ENCODE results near the gene G0S2.

The G0S2 gene

DNA sequence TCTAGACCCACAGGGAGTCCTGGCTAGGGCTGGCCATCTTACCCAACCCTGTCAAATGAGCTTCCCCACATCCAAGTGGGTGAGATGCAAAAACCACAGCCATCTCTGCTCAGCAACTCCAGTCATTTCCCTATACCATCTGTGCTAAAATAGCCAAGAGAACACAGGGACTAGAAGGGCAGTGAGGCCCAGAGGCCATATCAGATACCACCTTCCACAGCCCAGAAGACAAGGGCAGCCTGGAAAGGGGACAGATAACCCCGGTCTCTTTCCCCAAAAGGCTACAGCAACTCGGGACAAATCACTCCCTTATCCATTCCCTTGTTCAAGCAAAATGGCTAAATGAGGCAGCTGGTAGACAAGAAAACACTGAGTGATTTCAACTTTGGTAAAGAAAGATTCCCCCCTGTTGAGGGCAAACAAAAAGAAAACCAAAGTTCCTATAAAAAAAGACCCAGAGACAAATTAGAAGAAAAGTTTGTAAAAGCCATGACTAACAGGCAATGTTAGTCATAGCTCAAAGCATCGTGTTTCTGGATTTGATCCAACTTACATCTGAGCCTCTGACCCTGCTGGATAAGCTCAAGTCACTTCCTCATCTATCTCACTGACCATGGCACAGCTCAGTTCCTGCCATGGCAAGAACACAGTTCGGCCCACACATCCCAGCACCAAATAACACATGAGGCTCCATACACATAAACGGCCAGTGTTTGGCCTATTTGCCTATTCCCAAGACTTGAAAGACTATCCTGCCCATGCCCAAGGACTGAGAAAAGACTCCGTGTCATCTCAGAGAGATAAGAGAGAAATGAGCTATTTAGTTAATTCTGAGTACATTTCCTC lies 26.1 kb upstream of the G0S2 start:
- DNase-seq (ENCODE audit: low read depth) = peak; percentile 98

DNA sequence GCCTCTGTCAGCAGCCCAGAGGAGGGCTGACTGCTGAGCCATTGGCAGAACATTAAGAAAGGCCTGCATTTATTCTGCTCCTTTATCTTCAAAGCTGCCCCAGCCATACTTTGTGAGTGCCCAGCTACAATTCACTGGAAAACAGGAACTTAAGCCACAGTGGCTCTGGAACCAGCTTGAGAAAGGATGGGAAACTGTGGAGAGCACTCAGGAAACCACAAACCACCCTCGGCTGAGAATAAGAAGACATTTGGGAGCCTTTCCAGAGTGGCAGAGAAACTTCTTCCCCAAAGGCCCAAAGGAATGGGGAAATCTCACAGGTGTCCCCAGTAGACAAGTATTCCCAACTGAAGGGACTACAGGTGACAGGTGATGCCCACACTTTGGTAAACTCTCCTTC lies 24.8 kb upstream of the G0S2 start:
- DNase-seq (ENCODE audit: low read depth) = peak; percentile 45

DNA sequence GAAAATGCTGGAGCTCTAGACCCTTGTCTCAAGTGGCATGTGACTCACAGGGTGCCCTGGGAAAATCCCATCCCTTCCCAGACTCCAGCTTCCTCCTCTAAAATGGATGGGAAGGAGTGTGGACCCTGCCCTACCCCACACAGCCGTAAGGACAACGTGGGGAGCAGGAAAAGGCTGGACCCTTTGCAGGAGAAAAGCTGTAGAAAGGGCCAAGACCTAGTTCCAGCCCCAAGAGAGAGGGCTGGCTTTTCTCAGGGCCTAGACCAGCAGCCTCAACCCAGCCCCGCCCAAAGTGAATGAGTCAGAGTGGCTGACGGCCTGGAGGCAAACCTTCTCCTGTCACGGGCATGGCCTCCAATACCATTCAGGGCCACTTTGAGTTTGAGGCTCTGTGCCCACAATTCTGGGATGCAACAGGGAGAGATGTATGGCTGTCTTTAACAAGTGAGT lies 24.0 kb upstream of the G0S2 start:
- peak; percentile 94 for DNase-seq (ENCODE audit: low read depth)

DNA sequence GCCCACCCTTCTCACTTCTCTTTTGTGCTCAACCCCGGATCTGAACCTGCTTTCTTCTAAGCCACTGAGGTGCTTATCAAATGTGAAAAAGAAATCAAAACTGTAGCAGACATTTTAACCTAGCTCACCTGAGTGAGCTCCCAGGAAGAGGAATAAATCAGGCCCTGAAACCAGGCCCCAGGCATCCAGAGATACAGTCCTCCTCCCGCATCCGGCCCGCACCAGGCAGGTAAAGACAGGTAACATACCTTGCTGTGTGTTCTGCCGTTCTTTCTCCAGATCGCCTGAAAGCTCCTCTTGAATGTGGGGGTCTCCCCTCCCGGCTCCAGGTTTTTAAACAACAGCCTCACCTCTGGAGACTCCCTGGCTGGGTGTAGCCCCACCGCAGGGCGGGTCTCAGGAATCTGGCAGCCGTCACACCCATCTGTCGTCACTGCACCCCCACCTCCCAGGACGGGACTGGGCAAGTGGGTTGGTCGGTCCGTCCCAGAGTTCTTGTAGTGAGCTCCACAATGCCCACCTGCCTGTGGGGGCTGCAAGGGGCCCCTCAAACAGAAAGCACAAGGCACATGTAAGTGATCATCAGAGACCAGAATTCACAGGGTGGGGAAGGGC lies 23.0 kb upstream of the G0S2 start, which contains the start of gene LAMB3:
Gene LAMB3 (minus strand): TSS at position 305 of the 615 bp plus-strand sequence. CDS start 1,481 bp downstream, outside the sequence.
- DNase-seq (ENCODE audit: low read depth) = no peak

DNA sequence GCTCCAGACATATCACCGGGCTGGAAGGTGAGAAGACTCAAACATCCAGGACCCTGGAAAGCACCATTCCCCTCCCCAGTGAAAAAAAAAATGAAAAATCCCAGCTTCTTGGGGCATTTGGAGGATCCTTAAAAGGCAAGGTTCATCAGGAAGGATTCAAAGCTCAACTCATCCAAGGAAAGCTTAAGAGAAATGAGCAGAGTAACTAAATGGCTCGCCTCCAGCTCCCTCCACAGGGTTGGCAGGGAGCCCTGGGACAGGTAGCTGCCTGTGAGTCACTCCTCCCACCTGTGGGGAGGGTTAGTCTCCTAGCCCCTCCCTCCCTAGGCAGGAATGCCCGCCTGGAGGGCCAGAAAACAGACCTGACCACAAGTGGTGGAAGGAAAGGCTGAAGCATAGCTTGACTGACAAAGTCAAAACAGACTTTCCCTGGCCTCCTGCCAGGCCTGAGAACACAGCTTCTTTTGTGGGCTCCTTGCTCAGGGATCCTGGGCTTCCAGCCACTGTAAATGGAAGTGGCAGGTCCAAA lies 22.3 kb upstream of the G0S2 start:
- DNase-seq (ENCODE audit: low read depth) = peak; percentile 74

DNA sequence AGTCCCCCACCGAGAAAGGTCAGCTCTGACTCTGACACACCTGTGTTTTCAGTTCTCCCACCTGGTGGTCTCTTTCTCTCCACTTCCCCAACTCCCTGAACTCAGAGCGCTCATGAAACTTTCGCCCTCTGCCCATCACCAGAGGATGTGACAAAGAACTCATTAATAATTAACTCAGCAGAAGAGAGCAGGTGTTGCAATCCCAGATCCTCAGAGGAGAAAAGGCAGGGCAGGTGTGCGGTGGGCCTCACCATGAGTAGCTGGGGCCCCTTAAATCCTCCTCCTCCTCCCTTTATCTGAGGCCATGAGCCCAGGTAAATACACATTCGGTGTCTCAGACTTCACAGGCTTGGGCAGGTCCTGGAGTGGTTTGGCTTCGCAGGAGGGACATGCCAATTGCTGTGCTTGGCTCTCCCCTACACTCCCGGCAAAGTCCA lies 21.3 kb upstream of the G0S2 start:
- no peak for DNase-seq (ENCODE audit: low read depth)

DNA sequence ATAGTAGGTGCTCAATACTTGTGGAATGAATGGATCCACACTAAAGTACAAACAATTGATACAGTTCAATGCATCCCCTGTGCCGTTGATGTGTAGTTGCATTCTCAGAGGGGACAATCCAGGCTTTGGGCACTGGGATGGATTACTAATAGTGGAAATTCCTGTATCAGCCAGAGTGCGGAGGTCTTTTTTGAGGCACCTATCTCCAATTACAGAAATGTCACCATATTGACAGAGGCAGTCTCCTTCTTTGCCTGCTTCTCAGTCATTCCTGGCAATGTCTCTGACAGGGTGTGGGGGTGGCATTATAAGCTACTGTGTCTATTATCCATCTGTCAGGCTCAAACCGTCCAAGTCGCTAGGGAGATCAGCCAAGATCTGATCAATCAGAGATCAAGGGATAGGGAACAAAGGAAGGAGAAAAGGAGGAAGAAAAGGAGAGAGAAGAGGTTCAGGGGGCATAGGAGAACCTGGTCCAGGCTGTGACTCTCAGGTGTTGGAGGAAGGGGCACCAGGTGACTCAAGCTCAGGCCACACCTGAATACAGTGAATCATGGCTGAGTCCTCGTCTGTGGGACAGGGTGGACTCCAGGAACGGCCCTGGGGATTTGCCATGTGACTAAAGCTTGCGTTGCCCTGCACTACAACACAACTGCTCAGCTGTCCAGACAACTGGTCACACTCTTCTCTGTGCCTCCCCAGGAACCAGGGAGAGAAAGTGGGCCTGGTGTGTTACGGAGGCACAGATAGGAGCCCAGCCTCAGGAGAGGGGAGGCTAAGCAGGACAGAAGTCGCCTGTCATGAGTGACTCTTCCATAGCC lies 19.6 kb upstream of the G0S2 start:
- peak; percentile 54 for DNase-seq (ENCODE audit: low read depth)

DNA sequence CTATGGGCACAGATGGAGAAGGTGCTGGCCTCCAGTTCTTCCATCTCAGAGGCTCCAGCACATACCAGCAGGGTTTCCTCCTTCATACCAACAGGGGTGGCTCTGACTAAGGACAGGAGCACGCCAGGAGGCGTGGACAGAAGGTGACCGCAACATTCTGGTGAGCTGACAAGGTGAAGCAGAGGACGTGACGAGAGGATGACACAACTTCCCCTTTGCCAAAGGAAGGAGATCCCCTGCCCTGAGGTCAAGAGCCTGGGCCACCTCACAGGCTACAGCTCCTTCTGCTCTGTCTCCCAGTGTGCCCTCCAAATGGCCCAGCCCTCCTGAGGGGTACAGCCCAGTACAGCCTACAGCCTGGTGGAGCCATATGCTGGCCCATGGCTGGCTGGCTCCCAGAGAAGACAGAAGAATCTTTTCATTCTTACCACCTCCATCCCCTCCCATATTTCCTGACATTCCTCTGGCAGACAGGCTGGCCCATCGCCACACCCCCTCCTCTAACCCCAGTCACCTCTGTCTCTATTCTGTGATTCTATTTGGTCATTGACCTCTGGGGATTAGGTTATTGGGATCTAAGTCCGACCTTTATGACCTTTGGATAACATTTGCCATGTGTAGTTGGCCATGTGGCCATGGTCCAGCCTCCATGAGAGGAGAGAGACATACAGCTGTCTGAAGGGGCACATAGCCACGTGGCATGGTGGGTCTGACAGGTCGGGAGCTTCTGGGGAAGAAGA lies 17.9 kb upstream of the G0S2 start:
- peak; percentile 96 for DNase-seq (ENCODE audit: low read depth)

DNA sequence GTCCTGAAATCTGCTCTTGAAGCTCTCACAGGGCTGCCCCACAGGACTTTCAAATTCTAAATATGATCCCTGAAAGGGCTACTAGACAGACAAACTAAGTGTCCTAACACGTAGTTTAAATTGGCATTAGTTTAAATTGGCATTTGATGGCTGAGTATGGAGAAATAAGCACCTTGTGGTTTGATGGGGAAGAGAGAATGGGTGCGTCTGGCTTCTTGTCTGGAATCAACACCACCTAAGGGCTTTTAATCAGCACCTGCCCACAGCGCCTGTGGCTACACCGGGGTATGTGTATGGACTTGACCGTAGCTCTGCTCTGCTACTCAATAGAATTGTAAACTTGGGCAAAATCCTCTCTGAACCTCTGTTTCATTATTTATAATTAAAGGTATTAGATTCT lies 17.3 kb upstream of the G0S2 start:
- no peak for DNase-seq (ENCODE audit: low read depth)

DNA sequence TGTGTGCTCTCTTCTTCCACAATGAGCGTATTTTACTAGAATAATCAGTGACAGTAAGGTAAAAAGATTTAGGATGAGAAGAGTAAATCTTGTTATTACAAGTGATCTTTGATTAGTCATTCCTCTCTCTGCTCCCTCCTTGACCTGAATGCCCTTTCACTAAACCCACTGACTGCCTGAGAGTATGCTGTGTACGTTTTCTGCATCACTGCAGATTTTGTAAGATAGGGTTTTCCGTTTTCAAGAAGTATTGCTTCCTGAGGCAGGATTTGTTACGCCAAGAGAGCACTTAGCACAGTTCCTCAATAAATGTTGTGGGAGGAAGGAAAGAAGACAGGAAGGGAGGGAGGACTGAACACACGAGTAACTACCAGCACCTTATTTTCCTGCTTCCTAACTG lies 15.3 kb upstream of the G0S2 start:
- peak; percentile 85 for DNase-seq (ENCODE audit: low read depth)

DNA sequence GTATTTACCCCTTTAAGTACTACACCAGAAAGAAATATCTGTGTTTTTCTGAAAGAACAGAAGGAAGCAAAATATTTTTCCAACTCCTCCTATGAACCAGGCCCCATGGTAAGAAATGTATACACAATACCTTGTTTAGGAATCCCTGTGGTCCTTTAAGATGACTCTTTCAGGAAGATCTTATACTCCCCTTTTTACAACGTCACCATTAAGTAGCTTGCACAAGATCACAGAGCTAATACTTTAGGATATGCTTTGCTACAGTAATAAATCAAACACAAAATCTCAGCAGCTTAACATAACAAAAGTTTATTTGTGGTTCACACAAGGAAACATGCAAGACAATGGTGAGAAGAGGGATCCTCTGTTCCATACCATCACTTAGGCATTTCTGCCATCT lies 14.1 kb upstream of the G0S2 start:
- DNase-seq (ENCODE audit: low read depth) = no peak

DNA sequence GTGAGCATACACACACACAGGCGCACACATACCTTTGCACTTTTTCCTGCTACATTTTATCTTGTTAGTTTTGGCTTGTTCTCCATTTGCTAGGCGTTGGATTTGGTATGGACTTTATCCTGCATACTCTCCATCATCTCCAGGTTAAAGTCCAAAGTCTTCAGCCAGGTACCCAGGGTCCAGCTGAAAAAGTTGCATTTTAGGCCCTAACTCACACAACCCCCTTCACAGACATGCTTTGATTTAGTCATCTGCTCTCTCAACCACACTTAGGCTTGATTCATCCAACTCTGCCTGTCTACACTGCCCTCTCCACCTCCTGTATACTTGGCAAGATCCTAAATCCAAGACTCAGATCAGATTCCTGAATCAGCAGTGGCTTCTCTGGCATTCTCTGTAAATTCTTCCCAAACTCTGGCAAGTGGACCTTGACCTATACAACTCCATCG lies 12.3 kb upstream of the G0S2 start:
- peak; percentile 59 for DNase-seq (ENCODE audit: low read depth)

DNA sequence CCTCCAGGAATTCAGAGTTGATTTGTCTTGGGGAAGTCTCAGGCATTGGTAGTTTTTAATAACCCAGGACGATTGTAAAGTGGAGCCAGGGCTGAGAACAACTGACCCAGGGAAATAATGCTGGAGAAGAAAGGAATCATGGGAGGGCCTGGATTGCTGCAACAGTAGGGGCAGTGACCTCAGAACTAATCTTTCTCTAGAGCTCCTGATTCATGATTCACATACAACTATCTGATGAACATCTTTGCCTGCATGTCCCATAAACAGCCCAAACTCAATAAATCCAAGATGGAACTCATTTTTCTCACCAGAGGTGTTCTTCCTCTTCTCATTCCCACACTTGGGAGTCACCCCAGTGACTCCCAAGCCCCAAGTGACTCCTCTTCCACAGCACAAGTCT lies 8.1 kb upstream of the G0S2 start:
- DNase-seq (ENCODE audit: low read depth) = no peak

DNA sequence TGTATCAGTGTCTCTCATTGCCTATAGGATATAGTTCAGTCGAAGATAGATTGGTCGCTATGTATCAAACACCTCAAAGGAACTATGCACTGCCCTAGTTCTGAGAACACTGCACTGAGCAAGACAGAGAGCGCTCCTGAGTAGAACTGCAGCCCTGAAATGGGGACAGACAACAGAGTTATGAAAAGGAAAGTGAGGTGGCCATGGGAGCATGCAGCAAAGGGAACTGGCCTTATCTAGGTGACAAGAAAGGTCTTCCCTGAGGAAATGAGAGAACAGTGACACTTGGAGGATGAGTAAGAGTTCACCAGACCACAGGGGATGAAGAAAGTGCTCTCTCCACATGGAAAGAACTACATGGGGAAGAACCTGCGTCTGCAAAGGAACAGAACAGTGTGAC lies 7.5 kb upstream of the G0S2 start:
- DNase-seq (ENCODE audit: low read depth) = peak; percentile 53

DNA sequence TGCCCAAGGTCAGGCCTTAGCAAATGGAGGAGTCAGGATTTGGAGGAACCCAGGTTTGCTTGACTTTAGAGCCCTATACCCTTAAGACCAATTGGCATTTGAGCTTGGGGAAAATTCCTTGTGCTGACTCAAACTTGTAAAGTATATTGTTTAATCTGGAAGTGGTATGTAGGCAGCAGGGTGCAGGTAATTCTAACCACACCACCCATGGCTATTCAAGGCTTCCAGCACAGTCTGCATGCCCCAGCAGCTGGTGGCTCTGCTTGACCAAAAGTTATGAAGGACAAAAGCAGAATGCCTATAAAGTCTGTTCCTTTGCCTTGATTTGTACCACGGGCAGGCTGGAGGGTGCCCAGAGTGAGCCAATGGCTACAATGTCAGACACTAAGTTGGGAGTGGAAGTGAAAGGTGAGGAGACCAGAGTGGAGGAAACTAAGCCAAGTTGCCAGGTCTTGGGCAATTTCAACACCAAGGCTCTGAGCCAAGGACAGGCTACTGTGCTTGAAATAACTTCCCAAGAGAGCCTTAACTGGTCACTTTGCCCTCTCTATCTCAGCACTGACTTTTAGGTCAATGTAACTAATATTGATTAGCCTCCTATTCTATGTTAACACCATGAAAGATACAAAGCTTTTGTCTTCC lies 4.7 kb upstream of the G0S2 start:
- DNase-seq (ENCODE audit: low read depth) = no peak

DNA sequence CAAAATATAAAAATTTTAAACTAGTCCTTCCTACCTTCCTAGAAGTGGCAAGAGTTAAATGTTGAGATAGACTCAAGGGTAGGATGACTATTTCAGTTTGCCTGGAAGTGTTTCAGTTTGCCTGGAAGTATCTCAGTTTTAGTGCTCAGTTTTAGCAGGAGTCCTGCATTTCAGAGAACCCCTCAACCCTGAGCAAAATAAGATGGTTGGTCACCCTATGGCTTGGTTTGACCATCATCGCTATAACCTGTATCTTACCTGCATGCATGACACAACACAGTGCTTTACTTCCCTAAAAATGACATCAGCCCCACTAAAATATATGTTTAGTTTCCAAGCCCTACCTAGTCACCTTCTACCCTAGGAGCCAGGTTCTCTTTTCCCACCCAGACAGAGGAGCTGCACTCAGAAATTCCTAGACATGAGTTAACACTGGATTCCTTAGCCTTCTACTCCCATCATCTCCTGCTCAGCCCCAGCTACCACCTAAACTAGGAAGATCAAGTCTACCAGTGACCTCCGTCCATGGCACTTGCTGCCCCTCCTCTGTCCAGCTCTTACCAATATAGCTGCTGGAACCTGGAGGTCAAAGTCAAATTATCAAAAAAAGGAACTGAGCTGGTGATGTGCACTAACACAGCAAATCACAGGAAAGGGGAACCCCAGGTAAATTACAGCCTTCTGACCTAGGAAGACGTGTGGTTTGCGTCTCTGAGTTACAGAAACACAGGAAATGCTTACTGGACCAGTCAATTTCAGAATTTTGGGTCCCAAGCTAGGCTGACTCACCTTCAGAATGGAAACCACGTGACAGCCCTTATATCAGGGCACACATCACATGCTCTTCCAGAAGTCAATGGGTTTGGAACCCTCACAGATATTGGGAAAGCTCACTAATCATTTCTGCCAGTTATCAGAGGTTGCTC lies 2.2 kb upstream of the G0S2 start:
- DNase-seq (ENCODE audit: low read depth) = peak; percentile 87

DNA sequence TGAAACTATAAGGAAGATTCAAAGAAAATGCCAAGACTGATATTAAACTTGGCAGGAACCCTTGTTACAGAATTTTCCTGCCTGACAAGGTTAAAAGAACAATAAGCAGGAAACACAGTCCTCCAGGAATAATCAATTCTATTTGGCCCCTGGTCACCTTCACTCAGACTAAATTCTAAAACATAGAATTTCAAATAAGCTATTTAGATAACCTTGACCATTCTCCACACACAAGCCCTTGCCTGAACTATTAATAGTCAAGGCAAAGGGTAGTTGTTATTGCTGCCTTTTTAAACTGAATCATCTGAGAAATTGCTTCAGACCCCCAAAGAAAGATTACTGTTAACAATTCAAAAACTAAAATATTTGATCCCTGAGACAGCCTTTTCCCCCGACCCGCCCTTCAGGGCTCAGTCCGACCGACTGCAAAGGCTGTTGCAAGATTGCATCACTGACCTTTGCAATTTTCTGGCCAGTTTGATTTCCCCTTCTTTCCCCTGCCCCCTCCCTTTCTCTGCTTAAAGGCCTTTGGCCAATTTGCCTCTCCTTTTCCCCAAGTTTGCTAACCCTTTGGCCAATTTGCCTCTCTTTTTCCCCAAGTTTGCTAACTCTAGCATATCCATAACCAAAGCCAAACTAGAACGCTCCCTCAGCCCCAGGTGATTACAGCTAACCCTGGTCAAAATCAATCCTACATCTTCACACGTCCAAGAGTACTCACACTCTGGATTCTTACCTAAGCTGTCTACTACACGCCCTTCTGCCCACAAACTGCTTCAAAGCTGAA lies 1.4 kb upstream of the G0S2 start:
- peak; percentile 57 for DNase-seq (ENCODE audit: low read depth)

DNA sequence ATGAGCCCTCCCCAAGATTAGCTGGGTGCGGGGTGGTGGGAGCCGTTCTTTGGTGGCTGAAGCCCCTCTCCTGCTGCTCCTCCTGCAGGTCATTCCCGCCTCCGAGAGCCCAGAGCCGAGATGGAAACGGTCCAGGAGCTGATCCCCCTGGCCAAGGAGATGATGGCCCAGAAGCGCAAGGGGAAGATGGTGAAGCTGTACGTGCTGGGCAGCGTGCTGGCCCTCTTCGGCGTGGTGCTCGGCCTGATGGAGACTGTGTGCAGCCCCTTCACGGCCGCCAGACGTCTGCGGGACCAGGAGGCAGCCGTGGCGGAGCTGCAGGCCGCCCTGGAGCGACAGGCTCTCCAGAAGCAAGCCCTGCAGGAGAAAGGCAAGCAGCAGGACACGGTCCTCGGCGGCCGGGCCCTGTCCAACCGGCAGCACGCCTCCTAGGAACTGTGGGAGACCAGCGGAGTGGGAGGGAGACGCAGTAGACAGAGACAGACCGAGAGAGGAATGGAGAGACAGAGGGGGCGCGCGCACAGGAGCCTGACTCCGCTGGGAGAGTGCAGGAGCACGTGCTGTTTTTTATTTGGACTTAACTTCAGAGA lies 448 bp downstream of the G0S2 start:
- DNase-seq (ENCODE audit: low read depth) = peak; percentile 62

Data from ELR (cell line).